ENCODE data around the gene GALNT8. TPM values are rescaled to one million over a fixed set of nuclear protein-coding genes. Genes with fewer than 3 reads are reported as not detected.

GALNT8 gene, protein sequence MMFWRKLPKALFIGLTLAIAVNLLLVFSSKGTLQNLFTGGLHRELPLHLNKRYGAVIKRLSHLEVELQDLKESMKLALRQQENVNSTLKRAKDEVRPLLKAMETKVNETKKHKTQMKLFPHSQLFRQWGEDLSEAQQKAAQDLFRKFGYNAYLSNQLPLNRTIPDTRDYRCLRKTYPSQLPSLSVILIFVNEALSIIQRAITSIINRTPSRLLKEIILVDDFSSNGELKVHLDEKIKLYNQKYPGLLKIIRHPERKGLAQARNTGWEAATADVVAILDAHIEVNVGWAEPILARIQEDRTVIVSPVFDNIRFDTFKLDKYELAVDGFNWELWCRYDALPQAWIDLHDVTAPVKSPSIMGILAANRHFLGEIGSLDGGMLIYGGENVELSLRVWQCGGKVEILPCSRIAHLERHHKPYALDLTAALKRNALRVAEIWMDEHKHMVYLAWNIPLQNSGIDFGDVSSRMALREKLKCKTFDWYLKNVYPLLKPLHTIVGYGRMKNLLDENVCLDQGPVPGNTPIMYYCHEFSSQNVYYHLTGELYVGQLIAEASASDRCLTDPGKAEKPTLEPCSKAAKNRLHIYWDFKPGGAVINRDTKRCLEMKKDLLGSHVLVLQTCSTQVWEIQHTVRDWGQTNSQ
- 4.1 TPM for polyA plus RNA-seq (2013, experiment 1 of 2)
- polyA plus RNA-seq (2013, experiment 2 of 2), result 4.6 TPM

DNA sequence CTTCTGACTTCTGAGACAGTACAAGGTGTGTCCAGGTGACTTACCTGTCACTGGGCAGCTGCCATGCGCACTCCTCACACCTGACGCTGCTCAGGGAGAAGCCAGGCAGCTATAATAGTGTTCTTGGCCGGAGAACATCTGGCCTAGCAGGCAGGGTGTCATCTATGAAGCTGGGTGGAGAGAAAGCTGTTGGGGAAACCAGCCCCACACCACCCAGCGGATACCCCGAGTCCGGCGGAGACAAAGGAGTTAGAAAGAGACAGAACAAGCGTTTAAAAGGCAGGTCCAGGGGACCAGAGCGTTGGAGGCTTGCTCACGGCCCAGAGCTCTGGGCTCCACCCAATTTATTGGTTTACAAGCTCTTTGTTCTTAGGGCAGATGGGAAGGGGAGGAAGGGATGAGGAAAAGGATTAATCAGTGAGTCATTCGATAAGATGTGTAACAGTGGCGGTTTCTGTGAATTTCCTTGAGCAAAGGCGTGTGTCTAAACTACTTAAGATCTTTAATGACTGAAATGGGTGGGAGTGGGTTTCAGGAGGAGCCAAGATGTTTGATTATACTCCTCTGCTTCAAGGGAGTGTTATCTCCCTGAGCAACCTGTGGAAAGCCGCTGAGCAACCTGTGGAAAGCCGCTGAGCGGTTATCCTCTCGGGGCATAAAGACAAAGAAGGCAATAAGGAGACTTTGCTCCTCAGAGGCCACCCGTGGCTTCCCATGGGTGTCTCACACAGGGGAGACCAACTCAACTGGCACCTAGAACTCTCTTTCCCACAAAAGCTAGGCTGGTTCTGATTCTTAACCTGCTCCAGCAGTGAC lies at the start of gene GALNT8:
Gene GALNT8, plus strand, starts transcription at position 580 of the 816 bp plus-strand sequence. CDS start 278 bp downstream, outside the sequence.
- no peak within 1 kb of the TSS for H3K4ac ChIP-seq (ENCODE audit: low read length)
- H3K14ac ChIP-seq (ENCODE audit: low read length), result no peak within 1 kb of the TSS
- no peaks in the 10 kb centered on the region for H3K79me1 ChIP-seq (ENCODE audit: low read depth, low read length)
- no peak within 1 kb of the TSS for H2BK15ac ChIP-seq (ENCODE audit: low read length)
- WGBS, 2 donors (ENCODE audit: extremely low coverage in 2 of 2, insufficient read length in 2 of 2, insufficient replicate concordance in 1 of 2), result no CpG with 5 or more reads among the region's 18 CpGs
- no peaks in the 10 kb centered on the region for H3K9me3 ChIP-seq (replicated peaks in 1 of 2; ENCODE audit: control insufficient read depth in 2 of 2, insufficient read depth in 1 of 2, low read depth in 1 of 2, low read length in 2 of 2)
- no peak within 1 kb of the TSS for H2BK12ac ChIP-seq (ENCODE audit: low read length)
- H3K18ac ChIP-seq (ENCODE audit: low read length), result no peak within 1 kb of the TSS
- H3K27me3 ChIP-seq (ENCODE audit: control insufficient read depth in 3 of 3, insufficient read depth in 3 of 3, low read depth in 1 of 3, low read length in 3 of 3), result no peaks in the 10 kb centered on the region
- no peak for DNase-seq (ENCODE audit: low spot score)
- H2AK5ac ChIP-seq (ENCODE audit: low read depth, low read length), result no peak within 1 kb of the TSS
- no peak within 1 kb of the TSS for H3K4me2 ChIP-seq (ENCODE audit: insufficient read depth, low read length, poor library complexity, severe bottlenecking)
- H2BK5ac ChIP-seq (ENCODE audit: low read length), result no peak within 1 kb of the TSS
- no peak within 1 kb of the TSS for H3K9ac ChIP-seq (ENCODE audit: low read depth, low read length, poor library complexity)
- no peak within 1 kb of the TSS for H2AFZ ChIP-seq (ENCODE audit: low read length)
- H2BK120ac ChIP-seq (ENCODE audit: low read depth, low read length), result no peak within 1 kb of the TSS
- no peak within 1 kb of the TSS for H3K4me3 ChIP-seq (ENCODE audit: low read length in 2 of 2)
- H4K91ac ChIP-seq (ENCODE audit: low read depth, low read length, poor library complexity), result no peak within 1 kb of the TSS
- H4K8ac ChIP-seq (ENCODE audit: low read depth, low read length), result no peak within 1 kb of the TSS
- H3K36me3 ChIP-seq (replicated peaks in 1 of 2; ENCODE audit: control insufficient read depth in 2 of 2, insufficient read depth in 2 of 2, low read length in 2 of 2), result no peaks in the 10 kb centered on the region
- H3K23ac ChIP-seq (ENCODE audit: low read depth, low read length, poor library complexity), result no peak within 1 kb of the TSS
- peaks cover 0 to 3% of the 10 kb centered on the region in 2 donors for H3K4me1 ChIP-seq (ENCODE audit: control insufficient read depth in 2 of 2, insufficient read depth in 1 of 2, low read depth in 1 of 2, low read length in 2 of 2)
- no peak within 1 kb of the TSS for H3K27ac ChIP-seq (replicated peaks; ENCODE audit: low read length)

DNA sequence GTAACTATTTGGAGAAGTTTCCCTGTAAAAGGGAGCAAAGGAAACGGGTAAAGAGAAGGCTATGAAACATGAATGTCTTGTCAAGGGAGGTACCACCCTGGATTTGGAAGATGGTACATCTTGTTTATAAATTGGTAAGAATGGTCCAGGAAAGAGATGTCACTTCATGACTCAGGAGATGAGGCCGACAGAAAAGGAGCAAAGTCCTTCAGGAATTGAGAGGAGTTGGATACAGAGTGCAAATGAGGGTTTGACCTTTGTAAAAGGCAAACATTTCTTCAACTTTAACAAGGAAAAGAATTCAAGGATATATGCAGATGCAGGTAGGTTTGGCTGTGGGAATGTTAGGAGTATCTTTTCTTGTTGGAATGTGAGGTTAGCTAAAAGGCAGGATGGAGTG lies 40.5 kb upstream of the GALNT8 start:
- no peaks in the 10 kb centered on the region for H3K79me1 ChIP-seq (ENCODE audit: low read depth, low read length)
- no peak overlapping the region for H4K8ac ChIP-seq (ENCODE audit: low read depth, low read length)
- no peaks in the 10 kb centered on the region for H3K4me1 ChIP-seq (ENCODE audit: control insufficient read depth in 2 of 2, insufficient read depth in 1 of 2, low read depth in 1 of 2, low read length in 2 of 2)
- no peak overlapping the region for H3K4me2 ChIP-seq (ENCODE audit: insufficient read depth, low read length, poor library complexity, severe bottlenecking)
- H2AFZ ChIP-seq (ENCODE audit: low read length), result no peak overlapping the region
- no peak overlapping the region for H2AK5ac ChIP-seq (ENCODE audit: low read depth, low read length)
- no CpG with 5 or more reads among the region's 2 CpGs for WGBS, 2 donors (ENCODE audit: extremely low coverage in 2 of 2, insufficient read length in 2 of 2, insufficient replicate concordance in 1 of 2)
- no peaks in the 10 kb centered on the region for H3K27me3 ChIP-seq (ENCODE audit: control insufficient read depth in 3 of 3, insufficient read depth in 3 of 3, low read depth in 1 of 3, low read length in 3 of 3)
- H3K9me3 ChIP-seq (replicated peaks in 1 of 2; ENCODE audit: control insufficient read depth in 2 of 2, insufficient read depth in 1 of 2, low read depth in 1 of 2, low read length in 2 of 2), result no peaks in the 10 kb centered on the region
- H3K4ac ChIP-seq (ENCODE audit: low read length), result no peak overlapping the region
- H3K23ac ChIP-seq (ENCODE audit: low read depth, low read length, poor library complexity), result no peak overlapping the region
- no peak for DNase-seq (ENCODE audit: low spot score)
- no peak overlapping the region for H3K18ac ChIP-seq (ENCODE audit: low read length)
- no peak overlapping the region for H2BK12ac ChIP-seq (ENCODE audit: low read length)
- H3K36me3 ChIP-seq (replicated peaks in 1 of 2; ENCODE audit: control insufficient read depth in 2 of 2, insufficient read depth in 2 of 2, low read length in 2 of 2), result peaks cover 5 to 51% of the 10 kb centered on the region in 2 donors
- H3K9ac ChIP-seq (ENCODE audit: low read depth, low read length, poor library complexity), result no peak overlapping the region
- no peak overlapping the region for H4K91ac ChIP-seq (ENCODE audit: low read depth, low read length, poor library complexity)
- no peak overlapping the region for H3K14ac ChIP-seq (ENCODE audit: low read length)
- no peak overlapping the region for H3K27ac ChIP-seq (replicated peaks; ENCODE audit: low read length)
- H2BK120ac ChIP-seq (ENCODE audit: low read depth, low read length), result no peak overlapping the region
- H2BK5ac ChIP-seq (ENCODE audit: low read length), result no peak overlapping the region
- no peak overlapping the region for H3K4me3 ChIP-seq (ENCODE audit: low read length in 2 of 2)
- H2BK15ac ChIP-seq (ENCODE audit: low read length), result no peak overlapping the region

DNA sequence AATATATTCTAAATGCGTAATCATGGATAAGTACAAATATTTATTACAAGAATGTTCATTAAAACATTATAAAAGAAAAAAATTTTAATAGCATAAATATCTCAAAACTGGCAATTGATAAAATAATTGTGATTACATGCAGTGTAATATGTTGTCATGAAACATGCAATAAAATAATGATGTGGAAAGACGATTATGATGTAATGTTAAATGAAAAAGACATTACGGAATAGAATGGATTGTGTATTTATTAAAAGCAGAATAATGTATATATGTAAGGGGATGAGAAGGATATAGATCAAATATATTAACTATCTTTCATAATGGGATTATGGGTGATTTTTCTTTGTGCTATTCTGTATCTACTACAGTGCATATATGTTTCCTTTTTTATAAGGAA lies 38.5 kb upstream of the GALNT8 start:
- Histone ChIP-seq H3K79me1 (ENCODE audit: low read depth, low read length) (no peaks in the 10 kb centered on the region), H3K4me2 (ENCODE audit: insufficient read depth, low read length, poor library complexity, severe bottlenecking) (no peak overlapping the region), H3K4me3 (ENCODE audit: low read length in 2 of 2) (no peak overlapping the region), H3K27me3 (ENCODE audit: control insufficient read depth in 3 of 3, insufficient read depth in 3 of 3, low read depth in 1 of 3, low read length in 3 of 3) (no peaks in the 10 kb centered on the region), H2AK5ac (ENCODE audit: low read depth, low read length) (no peak overlapping the region), H3K18ac (ENCODE audit: low read length) (no peak overlapping the region), H2BK120ac (ENCODE audit: low read depth, low read length) (no peak overlapping the region), H4K91ac (ENCODE audit: low read depth, low read length, poor library complexity) (no peak overlapping the region), H2AFZ (ENCODE audit: low read length) (no peak overlapping the region), H3K9me3 (replicated peaks in 1 of 2; ENCODE audit: control insufficient read depth in 2 of 2, insufficient read depth in 1 of 2, low read depth in 1 of 2, low read length in 2 of 2) (no peaks in the 10 kb centered on the region), H2BK15ac (ENCODE audit: low read length) (no peak overlapping the region), H2BK12ac (ENCODE audit: low read length) (no peak overlapping the region), H3K27ac (replicated peaks; ENCODE audit: low read length) (no peak overlapping the region), H3K9ac (ENCODE audit: low read depth, low read length, poor library complexity) (no peak overlapping the region), H3K4ac (ENCODE audit: low read length) (no peak overlapping the region), H3K14ac (ENCODE audit: low read length) (no peak overlapping the region), H3K4me1 (ENCODE audit: control insufficient read depth in 2 of 2, insufficient read depth in 1 of 2, low read depth in 1 of 2, low read length in 2 of 2) (no peaks in the 10 kb centered on the region), H3K36me3 (replicated peaks in 1 of 2; ENCODE audit: control insufficient read depth in 2 of 2, insufficient read depth in 2 of 2, low read length in 2 of 2) (peaks cover 13 to 71% of the 10 kb centered on the region in 2 donors), H2BK5ac (ENCODE audit: low read length) (no peak overlapping the region), H4K8ac (ENCODE audit: low read depth, low read length) (no peak overlapping the region), H3K23ac (ENCODE audit: low read depth, low read length, poor library complexity) (no peak overlapping the region)
- DNase-seq (ENCODE audit: low spot score), result no peak
- WGBS, 2 donors (ENCODE audit: extremely low coverage in 2 of 2, insufficient read length in 2 of 2, insufficient replicate concordance in 1 of 2), result 100% methylated on average over 1 to 2 of the region's 3 CpGs

All from neuronal stem cell (in vitro differentiated cells).